Aorta (tissue), 5 donors: ENCODE data around the gene PDK1. TPM values are rescaled to one million over a fixed set of nuclear protein-coding genes. Genes with fewer than 3 reads are reported as not detected.
"Not testable (repeated sequence)": the region's sequence is repeated elsewhere in the genome, so short reads cannot be mapped to it uniquely, and the experiment has no call there.

Experiments used
- ATAC-seq: fragments of 200-7000 bp; cut with Tn5 transposase; one replicate; pipeline ENCODE4 v1.9.1; 2022; ENCODE audit warnings: moderate library complexity; ENCODE audit not compliant: low FRiP score
- DNase-seq, 2 donors: peaks; one replicate each; pipeline ENCODE4 v3.0.0-alpha.2; 2020
- H3K27ac ChIP-seq, 2 donors: one replicate each; pipeline ENCODE4 v1.5.1; 2013; ENCODE audit warnings: low read length in 2 of 2, mild to moderate bottlenecking in 2 of 2, moderate library complexity in 2 of 2, control low read depth in 1 of 2, inconsistent platforms in 1 of 2, low read depth in 1 of 2
- H3K27me3 ChIP-seq, 2 donors: one replicate each; pipeline ENCODE4 v1.6.1; 2013; ENCODE audit warnings: control low read depth in 1 of 2, low read length in 1 of 2, mild to moderate bottlenecking in 1 of 2, moderate library complexity in 1 of 2; ENCODE audit not compliant: insufficient read depth in 2 of 2, control insufficient read depth in 1 of 2
- H3K36me3 ChIP-seq, 2 donors: one replicate each; pipeline ENCODE4 v1.6.1; 2013; ENCODE audit warnings: control low read depth in 1 of 2, low read length in 1 of 2, mild to moderate bottlenecking in 1 of 2; ENCODE audit not compliant: insufficient read depth in 2 of 2, control insufficient read depth in 1 of 2
- H3K4me1 ChIP-seq, 2 donors: one replicate each; pipeline ENCODE4 v1.6.1; 2013; ENCODE audit warnings: low read length in 2 of 2, control low read depth in 1 of 2, mild to moderate bottlenecking in 1 of 2, moderate library complexity in 1 of 2; ENCODE audit not compliant: insufficient read depth in 2 of 2, control insufficient read depth in 1 of 2
- H3K4me3 ChIP-seq, 2 donors: one replicate each; pipeline ENCODE4 v1.5.1; 2013; ENCODE audit warnings: low read length in 2 of 2, control low read depth in 1 of 2, mild to moderate bottlenecking in 1 of 2
- H3K9me3 ChIP-seq: one replicate; pipeline ENCODE4 v1.6.1; 2013; ENCODE audit warnings: mild to moderate bottlenecking, low read length; ENCODE audit not compliant: control insufficient read depth
- WGBS, 2 donors: extraction: QIAGEN DNeasy Blood & Tissue Kit; methylation state at CpG; one replicate each; pipeline ENCODE4 v1.1.7; 2013; 5-methylcytosine and 5-hydroxymethylcytosine counted together
- intact Hi-C, 2 donors: fragments of 100-400 bp; cut with DNase I; formaldehyde crosslinking; loops; one replicate each; pipeline versions ENCODE4 v1.14.2 to v1.15.0; 2022
- polyA plus RNA-seq, 2 donors: library from polyadenylated mRNA; stranded (reverse); fragments of 200-250 nt; gene quantifications; one replicate each; pipeline ENCODE4 v1.2.3, GENCODE V29; 2013
- total RNA-seq, 2 donors: library from RNA; stranded (reverse); fragmentation: NEBNext Ultra II Directional; extraction: Animal tissue kit (Norgen Biotek cat#: 25700); gene quantifications; one replicate each; pipeline ENCODE4 v1.2.1, GENCODE V29; 2021
- donor health status: healthy with polysubstance abuse.
- donor health status: Bipolar disorder and iron deficiency.
- donor health status: DM: no; HTN: no; CAD: no.
- donor health status: DM: no; HTN: no; CAD: no.
- donor health status: DM: yes; HTN: yes; CAD: no.

The PDK1 gene
- total and polyA plus RNA-seq, 4 donors, result 1.9 to 38.7 (median 15.3) TPM

- no peaks in the 10 kb centered on the region for H3K9me3 ChIP-seq
- 96 to 99% methylated on average over 1 of the region's 1 CpG for whole genome bisulfite sequencing, 2 donors
- H3K4me3 ChIP-seq, result peak overlapping the region in 1 of 2 donors; percentile 20
- H3K27ac ChIP-seq, result no peak overlapping the region
- H3K36me3 ChIP-seq, result peaks cover 2% of the 10 kb centered on the region in 2 donors
- no peaks in the 10 kb centered on the region for H3K4me1 ChIP-seq
- no peaks in the 10 kb centered on the region for H3K27me3 ChIP-seq
- ATAC-seq (no peak), DNase-seq (no peak)
- intact Hi-C loops, result no loop called here
These were observed 22.2 kb downstream of the PDK1 start for GRCh38 chr2:172578054-172578453.

- 91% methylated on average over 2 of the region's 2 CpGs for whole genome bisulfite sequencing, 2 donors
- Histone ChIP-seq H3K4me3 (no peak overlapping the region), H3K27me3 (no peaks in the 10 kb centered on the region), H3K4me1 (no peaks in the 10 kb centered on the region), H3K27ac (no peak overlapping the region), H3K36me3 (peaks cover 2% of the 10 kb centered on the region in 2 donors), H3K9me3 (no peaks in the 10 kb centered on the region)
- intact Hi-C loops, result no loop called here
- no peak for ATAC-seq
- DNase-seq, result no peak
These were observed 23.1 kb downstream of the PDK1 start for GRCh38 chr2:172578860-172579512.

GRCh38 chr2:172580544-172580943, 24.7 kb downstream of the PDK1 start:
- H3K9me3 ChIP-seq, result no peaks in the 10 kb centered on the region
- H3K27me3 ChIP-seq, result no peaks in the 10 kb centered on the region
- H3K27ac ChIP-seq, result no peak overlapping the region
- H3K4me1 ChIP-seq, result no peaks in the 10 kb centered on the region
- intact Hi-C loops, result no loop called here
- peaks cover 2% of the 10 kb centered on the region in 2 donors for H3K36me3 ChIP-seq
- no peak for DNase-seq
- ATAC-seq, result no peak
- H3K4me3 ChIP-seq, result no peak overlapping the region

- H3K27ac ChIP-seq, result no peak overlapping the region
- intact Hi-C loops, result no loop called here
- WGBS, 2 donors, result 82 to 84% methylated on average over 1 of the region's 1 CpG
- peaks cover 2% of the 10 kb centered on the region in 2 donors for H3K36me3 ChIP-seq
- no peaks in the 10 kb centered on the region for H3K27me3 ChIP-seq
- DNase-seq (no peak), ATAC-seq (no peak)
- H3K9me3 ChIP-seq, result no peaks in the 10 kb centered on the region
- H3K4me1 ChIP-seq, result no peaks in the 10 kb centered on the region
- H3K4me3 ChIP-seq, result no peak overlapping the region
These were observed 26.8 kb downstream of the PDK1 start for GRCh38 chr2:172582656-172583055.

- 89 to 91% methylated on average over 9 of the region's 9 CpGs for WGBS, 2 donors
- DNase-seq, result no peak
- no peak overlapping the region for H3K4me3 ChIP-seq
- H3K27me3 ChIP-seq, result no peaks in the 10 kb centered on the region
- no peak for ATAC-seq
- H3K4me1 ChIP-seq, result no peaks in the 10 kb centered on the region
- peaks cover 0 to 2% of the 10 kb centered on the region in 2 donors for H3K36me3 ChIP-seq
- H3K27ac ChIP-seq, result no peak overlapping the region
- H3K9me3 ChIP-seq, result no peaks in the 10 kb centered on the region
- intact Hi-C loops, result no loop called here
These were observed 30.5 kb downstream of the PDK1 start for GRCh38 chr2:172586245-172586891.

GRCh38 chr2:172587231-172587630, 31.3 kb downstream of the PDK1 start:
- WGBS, 2 donors, result 91 to 97% methylated on average over 9 of the region's 9 CpGs
- H3K27ac ChIP-seq, DNase-seq, H3K4me3 ChIP-seq, H3K9me3 ChIP-seq, H3K36me3 ChIP-seq, H3K4me1 ChIP-seq, ATAC-seq, intact Hi-C loops, H3K27me3 ChIP-seq: not testable (repeated sequence)

GRCh38 chr2:172588931-172589330, 33.0 kb downstream of the PDK1 start:
- no peak for ATAC-seq
- Histone ChIP-seq H3K27me3 (no peaks in the 10 kb centered on the region), H3K4me3 (no peak overlapping the region), H3K4me1 (no peaks in the 10 kb centered on the region), H3K9me3 (no peaks in the 10 kb centered on the region), H3K36me3 (no peaks in the 10 kb centered on the region), H3K27ac (no peak overlapping the region)
- DNase-seq, result no peak
- intact Hi-C loops, result no loop called here
- WGBS, 2 donors, result 83 to 85% methylated on average over 4 of the region's 4 CpGs

GRCh38 chr2:172591386-172591785, 35.5 kb downstream of the PDK1 start:
- H3K36me3 ChIP-seq, result not testable (repeated sequence)

GRCh38 chr2:172592190-172592589, 36.3 kb downstream of the PDK1 start:
- not testable (repeated sequence) for ATAC-seq, H3K36me3 ChIP-seq, H3K9me3 ChIP-seq, DNase-seq, H3K27ac ChIP-seq, H3K4me3 ChIP-seq, H3K27me3 ChIP-seq, H3K4me1 ChIP-seq
- intact Hi-C loops, result loop anchor here (2.0 to 10.0 kb wide), 5 partner anchors 35 to 613 kb away; partner anchors contain the start of gene PDK1 (in 1 of the 2)

More at GRCh38 chr2:172591386-172591785, 35.5 kb downstream of the PDK1 start:
- intact Hi-C loops, result loop anchor here (5.0 to 10.0 kb wide), 4 partner anchors 34 to 613 kb away; partner anchors contain the start of gene PDK1 (in 1 of the 2)
- not testable (repeated sequence) for H3K27ac ChIP-seq, H3K9me3 ChIP-seq, H3K4me1 ChIP-seq, H3K4me3 ChIP-seq, DNase-seq, H3K27me3 ChIP-seq, ATAC-seq
- WGBS, 2 donors, result 91 to 94% methylated on average over 4 of the region's 4 CpGs
